Esophagus muscularis mucosa (tissue), 3 donors: ENCODE measurements around the gene NAB1.

Experiments
- CTCF ChIP-seq, 3 experiments: fragments of 200-600 bp in 2 of 3; fragments of 450-650 bp in 1 of 3; sonication (generic) in 2 of 3; IDR thresholded peaks; one replicate each; pipeline ENCODE4 v1.5.1; 2017 to 2019; ENCODE audit warnings: antibody characterized with exemption in 3 of 3, mild to moderate bottlenecking in 2 of 3, moderate library complexity in 1 of 3
- POLR2A ChIP-seq: fragments of 450-650 bp; IDR thresholded peaks from one replicate; pipeline ENCODE4 v1.6.1; 2017; ENCODE audit warnings: antibody characterized with exemption, moderate library complexity, mild to moderate bottlenecking, low read depth

- TF ChIP-seq CTCF (IDR thresholded peaks at IDR 0.05) (no peak), POLR2A (no peak)
Measured at GRCh38 chr2:190646780-190647522, 1.9 kb upstream of the NAB1 start.
